Activated CD8-positive, alpha-beta T cell treated with anti-CD3 and anti-CD28 coated beads for 36 hours (primary cell): ENCODE measurements around the gene GUCY1B1. TPM values are rescaled to one million over a fixed set of nuclear protein-coding genes. Genes with fewer than 3 reads are reported as not detected.

ENCODE experiments used
- ATAC-seq: fragments of 200-7000 bp; cut with Tn5 transposase; one replicate; pipeline ENCODE4 v1.10.0; 2021; ENCODE audit warnings: mild to moderate bottlenecking, moderate library complexity
- CTCF ChIA-PET: fragments of 350-600 bp; sonication (Branson Sonifier 250); formaldehyde crosslinking; loops from one replicate; lab custom pipeline; 2021; ENCODE audit warnings: antibody characterized with exemption; lab: Charles Lee
- POLR2A ChIA-PET: fragments of 350-600 bp; sonication (Branson Sonifier 250); formaldehyde crosslinking; loops from one replicate; lab custom pipeline; 2021; ENCODE audit warnings: antibody characterized with exemption; lab: Charles Lee
- DNase-seq: peaks from one replicate; pipeline ENCODE4 v3.0.0-alpha.2; 2020
- H3K27ac Mint-ChIP-seq: one replicate; pipeline ENCODE4 v1.8.0; 2021; ENCODE audit warnings: mild to moderate bottlenecking, mixed read lengths
- H3K27me3 Mint-ChIP-seq: one replicate; pipeline ENCODE4 v1.8.0; 2021; ENCODE audit warnings: mixed read lengths
- H3K36me3 Mint-ChIP-seq: one replicate; pipeline ENCODE4 v1.8.0; 2021; ENCODE audit warnings: low read depth, mixed read lengths
- H3K4me1 Mint-ChIP-seq: one replicate; pipeline ENCODE4 v1.8.0; 2021; ENCODE audit warnings: low read depth, mixed read lengths
- H3K4me3 Mint-ChIP-seq: one replicate; pipeline ENCODE4 v1.8.0; 2021; ENCODE audit warnings: mild to moderate bottlenecking, moderate library complexity, mixed read lengths
- H3K9me3 Mint-ChIP-seq: one replicate; pipeline ENCODE4 v1.8.0; 2021; ENCODE audit warnings: mixed read lengths
- intact Hi-C: fragments of 100-400 bp; cut with micrococcal nuclease; formaldehyde crosslinking; loops from one replicate; pipeline ENCODE4 v1.10.0; 2022
- total RNA-seq, 2 experiments: library from RNA; stranded (reverse); gene quantifications; one replicate each; pipeline ENCODE4 v1.2.3, GENCODE V29; 2021
- TF ChIP-seq, protein P1 (sequence below): fragments of 200-600 bp; IDR thresholded peaks from one replicate; pipeline ENCODE4 v1.8.0; 2022; ENCODE audit warnings: antibody characterized with exemption, mild to moderate bottlenecking

GUCY1B1 gene
- total RNA-seq, 2 experiments from 2014 or later: 0.16 to 0.27 TPM

DNA sequence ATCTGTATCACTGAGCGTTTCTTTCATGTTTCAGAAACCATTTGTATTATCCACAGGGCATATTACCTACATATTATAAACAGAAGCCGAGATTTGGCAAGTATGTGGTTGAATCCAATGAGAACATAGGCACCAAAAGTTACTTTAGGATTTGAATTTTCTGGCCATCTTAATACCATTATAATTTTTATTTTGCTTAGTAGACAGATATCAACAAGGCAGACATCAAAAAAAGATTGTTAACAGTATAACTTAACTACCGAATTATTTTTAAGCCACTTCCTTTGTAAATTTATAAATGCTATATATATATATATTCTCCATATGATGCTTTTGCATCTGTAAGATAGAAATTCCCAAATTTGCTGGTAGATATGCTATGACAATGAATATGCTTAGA is 2.2 kb downstream of the GUCY1B1 start:
- H3K27ac Mint-ChIP-seq: no peak overlapping the region
- H3K4me1 Mint-ChIP-seq: peaks cover 7% of the 10 kb centered on the region
- intact Hi-C loops: no loop called here

DNA sequence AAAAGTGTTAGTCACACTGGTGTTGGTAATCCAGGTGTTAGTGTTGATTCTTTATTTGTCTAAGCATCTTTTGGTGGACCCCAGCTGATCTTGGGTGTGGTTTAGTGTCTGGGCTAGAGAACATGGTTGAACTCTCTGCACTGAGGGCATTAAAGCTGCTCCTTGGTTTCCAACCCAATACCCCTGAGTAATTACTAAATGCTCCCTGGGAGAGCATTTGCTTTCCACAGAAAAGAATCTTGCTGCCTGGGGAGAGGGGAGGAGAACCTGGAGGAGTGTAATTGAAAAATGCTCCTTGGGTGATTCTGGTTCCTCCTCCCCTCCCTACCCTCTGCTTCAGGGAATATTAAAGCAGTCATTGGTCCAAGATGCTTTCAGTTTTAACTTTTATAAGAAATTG is 3.1 kb downstream of the GUCY1B1 start:
- no peak overlapping the region for H3K27ac Mint-ChIP-seq
- peaks cover 26% of the 10 kb centered on the region for H3K27me3 Mint-ChIP-seq
- H3K36me3 Mint-ChIP-seq: no peaks in the 10 kb centered on the region
- intact Hi-C loops: no loop called here
- POLR2A ChIA-PET: no interaction called here
- DNase-seq: no peak
- TF ChIP-seq, protein P1, sequence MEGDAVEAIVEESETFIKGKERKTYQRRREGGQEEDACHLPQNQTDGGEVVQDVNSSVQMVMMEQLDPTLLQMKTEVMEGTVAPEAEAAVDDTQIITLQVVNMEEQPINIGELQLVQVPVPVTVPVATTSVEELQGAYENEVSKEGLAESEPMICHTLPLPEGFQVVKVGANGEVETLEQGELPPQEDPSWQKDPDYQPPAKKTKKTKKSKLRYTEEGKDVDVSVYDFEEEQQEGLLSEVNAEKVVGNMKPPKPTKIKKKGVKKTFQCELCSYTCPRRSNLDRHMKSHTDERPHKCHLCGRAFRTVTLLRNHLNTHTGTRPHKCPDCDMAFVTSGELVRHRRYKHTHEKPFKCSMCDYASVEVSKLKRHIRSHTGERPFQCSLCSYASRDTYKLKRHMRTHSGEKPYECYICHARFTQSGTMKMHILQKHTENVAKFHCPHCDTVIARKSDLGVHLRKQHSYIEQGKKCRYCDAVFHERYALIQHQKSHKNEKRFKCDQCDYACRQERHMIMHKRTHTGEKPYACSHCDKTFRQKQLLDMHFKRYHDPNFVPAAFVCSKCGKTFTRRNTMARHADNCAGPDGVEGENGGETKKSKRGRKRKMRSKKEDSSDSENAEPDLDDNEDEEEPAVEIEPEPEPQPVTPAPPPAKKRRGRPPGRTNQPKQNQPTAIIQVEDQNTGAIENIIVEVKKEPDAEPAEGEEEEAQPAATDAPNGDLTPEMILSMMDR: no peak
- no peaks in the 10 kb centered on the region for H3K9me3 Mint-ChIP-seq
- no peak for ATAC-seq
- CTCF ChIA-PET: interaction anchor here (0.6 kb wide), 1 partner anchor 1679 kb away, joined by 3 read pairs; no protein-coding TSS in a partner anchor
- H3K4me1 Mint-ChIP-seq: peaks cover 7% of the 10 kb centered on the region
- no peak overlapping the region for H3K4me3 Mint-ChIP-seq

More for the DNA sequence above, 2.2 kb downstream of the GUCY1B1 start:
- Mint-ChIP-seq H3K4me3 (no peak overlapping the region), H3K27me3 (peaks cover 26% of the 10 kb centered on the region), H3K9me3 (no peaks in the 10 kb centered on the region), H3K36me3 (no peaks in the 10 kb centered on the region)
- no peak for ATAC-seq
- CTCF ChIA-PET: interaction anchor here (0.6 kb wide), 1 partner anchor 1678 kb away, joined by 3 read pairs; no protein-coding TSS in a partner anchor
- POLR2A ChIA-PET: no interaction called here
- no peak for DNase-seq
- TF ChIP-seq, protein P1: no peak

GRCh38 chr4:155762334-155762733 is 3.5 kb downstream of the GUCY1B1 start:
- Mint-ChIP-seq H3K27ac (no peak overlapping the region), H3K4me3 (no peak overlapping the region), H3K27me3 (peaks cover 26% of the 10 kb centered on the region), H3K9me3 (no peaks in the 10 kb centered on the region), H3K4me1 (peaks cover 7% of the 10 kb centered on the region), H3K36me3 (no peaks in the 10 kb centered on the region)
- intact Hi-C loops: no loop called here
- ChIA-PET POLR2A (no interaction called here), CTCF (no interaction called here)
- TF ChIP-seq, protein P1: no peak
- ATAC-seq: no peak
- no peak for DNase-seq

GRCh38 chr4:155763551-155763950 is 4.7 kb downstream of the GUCY1B1 start:
- Mint-ChIP-seq H3K27ac (no peak overlapping the region), H3K27me3 (peaks cover 18% of the 10 kb centered on the region), H3K9me3 (no peaks in the 10 kb centered on the region), H3K4me1 (peaks cover 7% of the 10 kb centered on the region), H3K36me3 (no peaks in the 10 kb centered on the region), H3K4me3 (no peak overlapping the region)
- POLR2A ChIA-PET: no interaction called here
- intact Hi-C loops: no loop called here
- TF ChIP-seq, protein P1: no peak
- DNase-seq (no peak), ATAC-seq (no peak)
- CTCF ChIA-PET: no interaction called here

DNA sequence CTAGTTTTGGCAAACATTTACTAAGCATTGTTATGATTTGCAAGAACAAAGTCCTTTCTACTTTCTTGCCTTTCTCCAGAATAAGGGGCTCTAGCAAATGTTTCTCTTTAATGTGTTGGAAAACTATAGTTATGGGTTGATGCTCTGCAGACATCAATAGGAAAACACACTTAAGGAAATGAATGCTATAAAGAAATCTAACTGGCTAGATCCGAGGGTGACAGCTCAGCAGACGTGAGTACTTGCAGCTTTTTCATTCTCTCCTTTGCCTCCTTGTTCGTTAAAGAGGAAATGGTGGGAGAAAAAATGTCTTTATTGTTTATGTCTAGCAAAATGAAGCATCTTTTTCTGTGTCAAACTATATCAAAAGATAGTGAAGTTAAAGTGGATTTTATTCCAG is 6.3 kb downstream of the GUCY1B1 start:
- ChIA-PET POLR2A (no interaction called here), CTCF (no interaction called here)
- Mint-ChIP-seq H3K4me3 (no peak overlapping the region), H3K4me1 (peaks cover 7% of the 10 kb centered on the region), H3K9me3 (no peaks in the 10 kb centered on the region), H3K27me3 (peaks cover 22% of the 10 kb centered on the region), H3K27ac (no peak overlapping the region), H3K36me3 (no peaks in the 10 kb centered on the region)
- ATAC-seq (no peak), DNase-seq (no peak)
- intact Hi-C loops: no loop called here
- TF ChIP-seq, protein P1: no peak
